Ovary (tissue), 9 donors: ENCODE measurements around the gene CEP350. TPM values are rescaled to one million over a fixed set of nuclear protein-coding genes. Genes with fewer than 3 reads are reported as not detected.
A peak's percentile ranks its signal among the peaks of the same experiment; 100 is the strongest.

Source experiments
- DNase-seq, 5 donors: peaks; one replicate each; pipeline ENCODE4 v3.0.0-alpha.2; 2019 to 2020
- H3K27ac ChIP-seq, 2 donors: fragments of 200-600 bp; one replicate each; pipeline versions ENCODE4 v1.5.1 to v1.8.0; 2019 to 2022
- H3K27me3 ChIP-seq: fragments of 200-600 bp; one replicate; pipeline ENCODE4 v1.8.0; 2022
- H3K36me3 ChIP-seq: fragments of 200-600 bp; sonication (generic); one replicate; pipeline ENCODE4 v1.5.1; 2019
- H3K4me1 ChIP-seq: one replicate; pipeline ENCODE4 v1.8.1; 2013; ENCODE audit warnings: mild to moderate bottlenecking, moderate library complexity; ENCODE audit not compliant: insufficient read depth
- H3K4me3 ChIP-seq: fragments of 200-600 bp; sonication (generic); one replicate; pipeline ENCODE4 v1.5.1; 2017
- H3K9me3 ChIP-seq, 2 donors: fragments of 200-600 bp in 1 of 2; sonication (generic) in 1 of 2; one replicate each; pipeline versions ENCODE4 v1.5.1 to v1.8.1; 2013 to 2019; ENCODE audit warnings: mild to moderate bottlenecking in 1 of 2, moderate library complexity in 1 of 2
- EP300 ChIP-seq: sonication (generic); formaldehyde crosslinking; IDR thresholded peaks from one replicate; pipeline ENCODE4 v1.6.1; 2017; ENCODE audit warnings: antibody characterized with exemption
- POLR2A ChIP-seq: fragments of 450-650 bp; IDR thresholded peaks from one replicate; pipeline ENCODE4 v1.6.1; 2017; ENCODE audit warnings: antibody characterized with exemption, mild to moderate bottlenecking, moderate library complexity
- WGBS, 3 donors: extraction: QIAGEN DNeasy Blood & Tissue Kit in 1 of 3; methylation state at CpG; one replicate each; pipeline versions ENCODE4 v1.1.5 to v1.1.7; 2013 to 2017; 5-methylcytosine and 5-hydroxymethylcytosine counted together
- intact Hi-C, 4 donors: fragments of 100-400 bp; cut with DNase I; formaldehyde crosslinking; loops; one replicate each; pipeline versions ENCODE4 v1.11.0 to v1.15.1; 2022 to 2023
- polyA plus RNA-seq, 2 donors: library from polyadenylated mRNA; stranded (reverse); fragments of 200-250 nt in 1 of 2; fragments of 350-450 nt in 1 of 2; fragmentation: Illumina TruSeq in 1 of 2; extraction: RNeasy Lipid Tissue Mini Kit (QIAGEN cat#74804) in 1 of 2; gene quantifications; one replicate each; pipeline ENCODE4 v1.2.3, GENCODE V29; 2013 to 2014
- total RNA-seq, 7 donors: library from RNA; depleted of rRNA in 2 of 7; stranded (reverse); fragments of >200 nt in 2 of 7; fragmentation: NEBNext Ultra II Directional in 3 of 7; extraction: Animal tissue kit (Norgen Biotek cat#: 25700) in 3 of 7; gene quantifications; one replicate each; pipeline versions ENCODE4 v1.1.0 to v1.2.4, GENCODE V29; 2016 to 2023
- TF ChIP-seq, protein P1 (sequence below), 3 donors: fragments of 450-650 bp in 2 of 3; fragments of 200-600 bp in 1 of 3; IDR thresholded peaks; one replicate each; pipeline versions ENCODE4 v1.5.1 to v1.8.0; 2016 to 2022; ENCODE audit warnings: antibody characterized with exemption in 3 of 3, mild to moderate bottlenecking in 1 of 3
- donor health status: DM: no; HTN: no; CAD: no; lungs with moderate emphysema.
- donor health status: DM: no; HTN: no; CAD: no.
- donor health status: Bipolar disorder and iron deficiency.
- donor health status: DM: yes; HTN: yes; CAD: no.
- donor health status: DM: no; HTN: no; CAD: no.
- donor health status: DM: yes; HTN: yes; CAD: no.

CEP350 gene
- total and polyA plus RNA-seq, 9 donors: 7.9 to 69.4 (median 53.1) TPM

DNA sequence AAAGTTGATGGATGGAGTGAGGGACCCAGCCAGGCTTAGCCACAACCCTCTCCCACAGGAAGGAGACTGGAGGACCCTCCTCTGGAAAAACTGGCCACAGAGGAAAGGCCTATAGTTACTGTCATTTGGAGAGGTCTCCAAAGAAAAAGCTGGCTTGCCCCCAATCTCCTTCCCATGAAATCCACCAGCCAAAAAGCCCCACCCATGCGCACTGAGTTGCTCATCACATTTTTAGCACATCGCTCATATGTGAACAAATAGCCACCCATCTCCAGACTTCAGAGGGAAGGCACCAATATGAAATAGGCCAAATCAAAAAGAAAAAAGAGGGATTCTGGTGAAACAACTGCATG, 163.1 kb downstream of the CEP350 start:
- 64 to 84% (median 70%) methylated on average over 2 of the region's 2 CpGs for WGBS, 3 donors
- no peak overlapping the region for H3K27ac ChIP-seq
- intact Hi-C loops: loop anchor here in 1 of 4 donors (10.0 kb wide), 1 partner anchor 57 kb away; no protein-coding TSS in a partner anchor

DNA sequence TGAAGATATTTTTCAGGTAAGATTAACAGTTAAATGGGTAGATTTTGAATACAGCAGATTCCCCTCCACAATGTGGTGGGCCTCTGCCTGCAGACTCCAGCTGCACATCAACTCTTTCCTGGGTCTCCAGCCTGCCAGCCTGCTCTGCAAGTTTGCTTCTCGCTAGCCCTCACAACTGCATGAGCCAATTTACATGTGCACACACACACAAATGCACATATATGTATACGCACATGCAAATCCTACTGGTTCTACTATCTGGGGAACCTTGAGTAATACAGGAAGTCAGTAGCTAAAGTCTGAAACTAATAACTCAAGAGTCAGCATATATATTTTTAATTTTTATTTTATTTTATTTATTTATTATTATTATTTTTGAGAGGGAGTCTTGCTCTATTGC, 165.2 kb downstream of the CEP350 start:
- Histone ChIP-seq H3K36me3 (no peaks in the 10 kb centered on the region), H3K4me3 (no peak overlapping the region), H3K27me3 (no peaks in the 10 kb centered on the region), H3K9me3 (no peaks in the 10 kb centered on the region), H3K4me1 (peaks cover 13% of the 10 kb centered on the region), H3K27ac (no peak overlapping the region)
- DNase-seq: no peak
- 97 to 98% (median 98%) methylated on average over 2 of the region's 2 CpGs for WGBS, 3 donors
- no peak for TF ChIP-seq EP300
- TF ChIP-seq, protein P1, sequence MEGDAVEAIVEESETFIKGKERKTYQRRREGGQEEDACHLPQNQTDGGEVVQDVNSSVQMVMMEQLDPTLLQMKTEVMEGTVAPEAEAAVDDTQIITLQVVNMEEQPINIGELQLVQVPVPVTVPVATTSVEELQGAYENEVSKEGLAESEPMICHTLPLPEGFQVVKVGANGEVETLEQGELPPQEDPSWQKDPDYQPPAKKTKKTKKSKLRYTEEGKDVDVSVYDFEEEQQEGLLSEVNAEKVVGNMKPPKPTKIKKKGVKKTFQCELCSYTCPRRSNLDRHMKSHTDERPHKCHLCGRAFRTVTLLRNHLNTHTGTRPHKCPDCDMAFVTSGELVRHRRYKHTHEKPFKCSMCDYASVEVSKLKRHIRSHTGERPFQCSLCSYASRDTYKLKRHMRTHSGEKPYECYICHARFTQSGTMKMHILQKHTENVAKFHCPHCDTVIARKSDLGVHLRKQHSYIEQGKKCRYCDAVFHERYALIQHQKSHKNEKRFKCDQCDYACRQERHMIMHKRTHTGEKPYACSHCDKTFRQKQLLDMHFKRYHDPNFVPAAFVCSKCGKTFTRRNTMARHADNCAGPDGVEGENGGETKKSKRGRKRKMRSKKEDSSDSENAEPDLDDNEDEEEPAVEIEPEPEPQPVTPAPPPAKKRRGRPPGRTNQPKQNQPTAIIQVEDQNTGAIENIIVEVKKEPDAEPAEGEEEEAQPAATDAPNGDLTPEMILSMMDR (IDR thresholded peaks at IDR 0.05): no peak
- no peak for TF ChIP-seq POLR2A
- intact Hi-C loops: loop anchor here in 1 of 4 donors (10.0 kb wide), 1 partner anchor 55 kb away; no protein-coding TSS in a partner anchor

More for the DNA sequence above, 163.1 kb downstream of the CEP350 start:
- no peak overlapping the region for H3K4me3 ChIP-seq
- TF ChIP-seq POLR2A: no peak
- no peak for TF ChIP-seq EP300
- TF ChIP-seq, protein P1 (IDR thresholded peaks at IDR 0.05): no peak
- no peaks in the 10 kb centered on the region for H3K36me3 ChIP-seq
- no peaks in the 10 kb centered on the region for H3K27me3 ChIP-seq
- peaks cover 13% of the 10 kb centered on the region for H3K4me1 ChIP-seq
- no peaks in the 10 kb centered on the region for H3K9me3 ChIP-seq
- DNase-seq: peak in 3 of 5 donors; percentile 51 to 59 (median 56)

DNA sequence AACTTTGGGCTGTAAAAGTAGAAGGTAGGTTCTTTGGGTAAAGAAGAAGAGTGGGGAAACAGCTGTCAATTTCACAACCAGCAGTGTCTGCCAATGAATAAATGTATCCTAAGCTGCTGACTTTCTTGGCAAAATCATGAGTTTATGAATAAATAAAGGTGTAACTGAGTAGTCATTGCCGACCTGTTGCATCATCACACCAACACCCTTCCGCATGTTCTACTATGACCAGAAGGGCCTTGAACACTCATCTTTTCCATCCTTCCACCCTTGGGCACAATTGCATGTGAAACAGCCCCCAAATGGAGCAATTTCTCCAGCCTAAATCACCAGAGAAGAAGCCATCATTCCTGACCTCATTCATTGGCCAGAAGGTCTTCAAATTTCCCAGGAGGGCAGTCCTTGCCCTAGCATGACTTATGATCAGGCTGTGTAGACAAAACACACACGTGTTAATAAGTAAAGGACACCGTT, 168.9 kb downstream of the CEP350 start:
- WGBS, 3 donors: 88 to 90% (median 88%) methylated on average over 4 of the region's 4 CpGs
- H3K4me3 ChIP-seq: no peak overlapping the region

DNA sequence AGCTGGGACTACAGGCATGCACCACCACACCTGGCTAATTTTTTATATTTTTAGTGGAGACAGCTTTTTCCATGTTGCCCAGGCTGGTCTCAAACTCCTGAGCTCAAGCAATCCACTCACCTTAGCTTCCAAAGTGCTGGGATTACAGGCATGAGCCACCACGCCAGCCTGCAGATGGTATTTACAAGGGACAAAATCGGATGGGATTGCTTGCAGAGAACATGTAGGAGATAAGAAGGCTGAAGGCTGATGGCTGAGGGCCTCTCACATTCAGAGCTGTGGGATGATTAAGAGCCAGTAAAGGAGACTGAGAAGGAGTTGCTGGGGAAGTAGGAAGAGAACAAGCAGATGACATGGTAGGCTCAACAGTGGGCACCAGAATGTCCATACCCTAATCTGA, 176.0 kb downstream of the CEP350 start:
- no peak for DNase-seq
- no peak overlapping the region for H3K4me3 ChIP-seq
- no peak overlapping the region for H3K27ac ChIP-seq
- no peaks in the 10 kb centered on the region for H3K27me3 ChIP-seq
- no peaks in the 10 kb centered on the region for H3K36me3 ChIP-seq
- TF ChIP-seq POLR2A (no peak), EP300 (no peak)
- TF ChIP-seq, protein P1 (IDR thresholded peaks at IDR 0.05): no peak
- H3K4me1 ChIP-seq: no peaks in the 10 kb centered on the region
- WGBS, 3 donors: 88 to 94% (median 91%) methylated on average over 2 of the region's 2 CpGs
- H3K9me3 ChIP-seq: no peaks in the 10 kb centered on the region
- intact Hi-C loops: no loop called here

More for the DNA sequence above, 168.9 kb downstream of the CEP350 start:
- Histone ChIP-seq H3K27ac (no peak overlapping the region), H3K36me3 (no peaks in the 10 kb centered on the region), H3K27me3 (no peaks in the 10 kb centered on the region), H3K4me1 (peaks cover 2% of the 10 kb centered on the region), H3K9me3 (no peaks in the 10 kb centered on the region)
- intact Hi-C loops: no loop called here
- DNase-seq: no peak
- no peak for TF ChIP-seq EP300

DNA sequence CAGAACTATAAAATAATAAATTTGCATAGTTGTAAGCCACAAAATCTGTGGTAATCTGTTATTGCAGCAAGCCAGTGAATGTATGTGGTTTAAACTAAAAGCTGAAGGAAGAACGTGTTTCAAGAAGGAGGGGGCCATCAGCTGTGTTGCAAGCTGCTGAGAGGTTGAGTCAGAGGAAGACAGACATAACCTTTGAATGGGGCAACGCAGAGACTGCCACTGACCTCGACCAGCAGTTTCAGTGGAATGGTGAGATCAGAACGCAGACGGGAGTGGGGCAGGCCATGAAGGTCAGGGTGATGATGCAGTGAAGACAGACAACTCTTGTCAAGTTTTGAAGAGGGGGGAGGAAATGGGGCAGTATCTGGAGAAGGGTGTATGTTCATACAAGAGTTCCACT, 176.9 kb downstream of the CEP350 start:
- Histone ChIP-seq H3K4me3 (no peak overlapping the region), H3K27me3 (no peaks in the 10 kb centered on the region), H3K9me3 (no peaks in the 10 kb centered on the region), H3K27ac (no peak overlapping the region), H3K4me1 (no peaks in the 10 kb centered on the region), H3K36me3 (no peaks in the 10 kb centered on the region)
- intact Hi-C loops: no loop called here
- no peak for DNase-seq
- TF ChIP-seq POLR2A (no peak), EP300 (no peak)
- TF ChIP-seq, protein P1 (IDR thresholded peaks at IDR 0.05): no peak
- WGBS, 3 donors: 70 to 77% (median 76%) methylated on average over 5 of the region's 5 CpGs
